ENCODE measurements around the gene ZC3H7B.

The ZC3H7B gene

GRCh38 chr22:41333806-41334205 lies 32.5 kb downstream of the ZC3H7B start:
- DNase-seq: no peak

GRCh38 chr22:41334215-41334614 lies 32.9 kb downstream of the ZC3H7B start:
- no peak for DNase-seq

- no peak for DNase-seq
These were observed 33.8 kb downstream of the ZC3H7B start for GRCh38 chr22:41334951-41335635.

- no peak for DNase-seq
These were observed 37.4 kb downstream of the ZC3H7B start for GRCh38 chr22:41338614-41339212.

GRCh38 chr22:41339823-41340222 lies 38.5 kb downstream of the ZC3H7B start:
- DNase-seq: no peak

- DNase-seq: no peak
These were observed 39.0 kb downstream of the ZC3H7B start for GRCh38 chr22:41340357-41340756.

- no peak for DNase-seq
These were observed 39.7 kb downstream of the ZC3H7B start for GRCh38 chr22:41341012-41341411.

- DNase-seq: no peak
These were observed 40.7 kb downstream of the ZC3H7B start for GRCh38 chr22:41341990-41342389.

- no peak for DNase-seq
These were observed 42.0 kb downstream of the ZC3H7B start for GRCh38 chr22:41343300-41343699.

- no peak for DNase-seq
These were observed 42.4 kb downstream of the ZC3H7B start for GRCh38 chr22:41343717-41344116.

GRCh38 chr22:41344189-41344788 lies 43.0 kb downstream of the ZC3H7B start:
- DNase-seq: no peak

GRCh38 chr22:41345807-41346335 lies 44.5 kb downstream of the ZC3H7B start:
- DNase-seq: no peak

- no peak for DNase-seq
These were observed 45.9 kb downstream of the ZC3H7B start for GRCh38 chr22:41347066-41347859.

GRCh38 chr22:41348964-41349484 lies 47.7 kb downstream of the ZC3H7B start:
- DNase-seq: no peak

- DNase-seq: no peak
These were observed 48.8 kb downstream of the ZC3H7B start for GRCh38 chr22:41350087-41350486.

- DNase-seq: no peak
These were observed 49.7 kb downstream of the ZC3H7B start for GRCh38 chr22:41351011-41351410.

- DNase-seq: no peak
These were observed 50.7 kb downstream of the ZC3H7B start for GRCh38 chr22:41352058-41352457.

- no peak for DNase-seq
These were observed 52.7 kb downstream of the ZC3H7B start for GRCh38 chr22:41353862-41354575.

GRCh38 chr22:41354979-41355378 lies 53.7 kb downstream of the ZC3H7B start:
- no peak for DNase-seq

- no peak for DNase-seq
These were observed 54.6 kb downstream of the ZC3H7B start for GRCh38 chr22:41355895-41356294.

GRCh38 chr22:41356430-41357028 lies 55.2 kb downstream of the ZC3H7B start:
- no peak for DNase-seq

GRCh38 chr22:41357191-41357590 lies 55.9 kb downstream of the ZC3H7B start:
- DNase-seq: no peak
